ENCODE data around the gene ACER2.

DNA sequence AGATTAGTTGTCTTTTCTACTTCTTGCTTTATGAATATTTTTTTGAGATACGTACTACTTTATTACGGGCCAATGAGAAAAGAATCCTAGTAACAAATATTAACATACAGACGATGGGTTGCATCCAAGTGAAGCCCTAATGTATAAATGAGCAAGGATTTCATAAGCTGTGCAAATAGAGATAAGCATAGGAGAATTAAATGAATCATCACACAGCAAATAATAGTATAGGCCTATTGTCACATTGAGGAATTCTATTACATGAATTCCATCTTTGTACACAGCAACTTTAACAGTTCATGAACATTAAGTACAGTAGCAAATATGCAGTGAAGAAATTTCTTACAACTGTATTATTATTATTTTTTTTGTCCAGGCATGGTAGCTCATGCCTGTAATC lies 78.0 kb downstream of the ACER2 start:
- TF ChIP-seq POLR2A (IDR thresholded peaks at IDR 0.05; ENCODE audit: control extremely low read depth in 1 of 2, low read depth in 2 of 2, low read length in 2 of 2) (no peak), SUZ12 (IDR thresholded peaks at IDR 0.05; ENCODE audit: low read length) (no peak), POLR2AphosphoS5 (IDR thresholded peaks at IDR 0.05; ENCODE audit: low read depth, low read length) (no peak), EGR1 (IDR thresholded peaks at IDR 0.05; ENCODE audit: borderline replicate concordance, low read depth, low read length) (no peak), BRCA1 (IDR thresholded peaks at IDR 0.05; ENCODE audit: low read depth, low read length) (no peak), ZNF274 (IDR thresholded peaks at IDR 0.05; ENCODE audit: borderline replicate concordance, extremely low read depth, low read length) (no peak), PHF8 (conservative IDR thresholded peaks at IDR 0.05; ENCODE audit: low read depth, low read length) (no peak), RBBP5 (IDR thresholded peaks at IDR 0.05; ENCODE audit: borderline replicate concordance, low read depth, low read length) (no peak), FOSL1 (IDR thresholded peaks at IDR 0.05; ENCODE audit: insufficient read depth, low read depth, low read length) (no peak), EP300 (IDR thresholded peaks at IDR 0.05; ENCODE audit: borderline replicate concordance in 1 of 2, low read depth in 2 of 2, low read length in 2 of 2) (no peak), RNF2 (IDR thresholded peaks at IDR 0.05; ENCODE audit: borderline replicate concordance, low read depth, low read length, missing control alignments, poor library complexity, severe bottlenecking) (no peak), POU5F1 (IDR thresholded peaks at IDR 0.05; ENCODE audit: low read depth, low read length) (no peak)
- TF ChIP-seq, protein P1, sequence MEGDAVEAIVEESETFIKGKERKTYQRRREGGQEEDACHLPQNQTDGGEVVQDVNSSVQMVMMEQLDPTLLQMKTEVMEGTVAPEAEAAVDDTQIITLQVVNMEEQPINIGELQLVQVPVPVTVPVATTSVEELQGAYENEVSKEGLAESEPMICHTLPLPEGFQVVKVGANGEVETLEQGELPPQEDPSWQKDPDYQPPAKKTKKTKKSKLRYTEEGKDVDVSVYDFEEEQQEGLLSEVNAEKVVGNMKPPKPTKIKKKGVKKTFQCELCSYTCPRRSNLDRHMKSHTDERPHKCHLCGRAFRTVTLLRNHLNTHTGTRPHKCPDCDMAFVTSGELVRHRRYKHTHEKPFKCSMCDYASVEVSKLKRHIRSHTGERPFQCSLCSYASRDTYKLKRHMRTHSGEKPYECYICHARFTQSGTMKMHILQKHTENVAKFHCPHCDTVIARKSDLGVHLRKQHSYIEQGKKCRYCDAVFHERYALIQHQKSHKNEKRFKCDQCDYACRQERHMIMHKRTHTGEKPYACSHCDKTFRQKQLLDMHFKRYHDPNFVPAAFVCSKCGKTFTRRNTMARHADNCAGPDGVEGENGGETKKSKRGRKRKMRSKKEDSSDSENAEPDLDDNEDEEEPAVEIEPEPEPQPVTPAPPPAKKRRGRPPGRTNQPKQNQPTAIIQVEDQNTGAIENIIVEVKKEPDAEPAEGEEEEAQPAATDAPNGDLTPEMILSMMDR (IDR thresholded peaks at IDR 0.05; ENCODE audit: control extremely low read depth in 1 of 3, insufficient read depth in 1 of 3, low read depth in 1 of 3, low read length in 3 of 3): no peak

Measured in H1 (cell line).